HepG2 (cell line): Measurements from ENCODE around the gene KCNQ2. TPM values are rescaled to one million over a fixed set of nuclear protein-coding genes. Genes with fewer than 3 reads are reported as not detected.

Experiments used
- ATAC-seq: fragments of 200-7000 bp; cut with Tn5 transposase; 3 replicates; pipeline ENCODE4 v1.9.1; 2020; ENCODE audit warnings: mild to moderate bottlenecking, moderate library complexity
- BruUV-seq: library from RNA; stranded (reverse); fragments of 400-500 nt; replicated peaks from 2 replicates; lab custom pipeline; 2021; lab: Mats Ljungman, UMichigan
- CTCF ChIA-PET: fragments of 300-600 bp; formaldehyde crosslinking; extraction: SDS; loops from one replicate; lab custom pipeline; 2021; ENCODE audit warnings: low total read pairs, inconsistent platforms, low intra/inter-chr PET ratio; lab: Yijun Ruan, JAX
- POLR2A ChIA-PET: fragments of 350-600 bp; sonication (Branson Sonifier 250); formaldehyde crosslinking; loops from one replicate; lab custom pipeline; 2020; ENCODE audit warnings: antibody characterized with exemption, inconsistent platforms; lab: Yijun Ruan, JAX
- DNase-seq: peaks from one replicate; pipeline ENCODE4 v3.0.0-alpha.2; 2015; ENCODE audit warnings: low spot score
- FAIRE-seq: peaks from 3 replicates; lab custom pipeline; 2011; peaks lifted over from hg19 to GRCh38; lab: Jason Lieb, UNC
- H2AFZ ChIP-seq: one replicate; pipeline ENCODE4 v1.6.1; 2011; ENCODE audit warnings: low read length, inconsistent platforms
- H3K27ac ChIP-seq: fragments of 300-600 bp; 3 replicates; pipeline ENCODE4 v1.8.0; 2011; ENCODE audit warnings: mixed run types, mild to moderate bottlenecking, mixed read lengths, low read length, inconsistent platforms; ENCODE audit not compliant: insufficient read depth; ENCODE audit errors: extremely low read length
- H3K27me3 ChIP-seq, 2 experiments: fragments of 200-600 bp in 1 of 2; 2 replicates in 1 of 2; 3 replicates in 1 of 2; pipeline versions ENCODE4 v1.6.0 to v1.8.0; 2011; ENCODE audit warnings: low read length in 2 of 2, mild to moderate bottlenecking in 2 of 2, moderate library complexity in 2 of 2, inconsistent platforms in 1 of 2; ENCODE audit not compliant: insufficient read depth in 2 of 2, control insufficient read depth in 1 of 2
- H3K36me3 ChIP-seq, 2 experiments: fragments of 200-600 bp in 1 of 2; replicated peaks in 1 of 2; 2 replicates in 1 of 2; 3 replicates in 1 of 2; pipeline versions ENCODE4 v1.5.1 to v1.8.0; 2011; ENCODE audit warnings: low read length in 2 of 2, inconsistent platforms in 1 of 2; ENCODE audit not compliant: insufficient read depth in 2 of 2, control insufficient read depth in 1 of 2
- H3K4me1 ChIP-seq: 2 replicates; pipeline ENCODE4 v1.5.1; 2012; ENCODE audit warnings: low read length, inconsistent platforms; ENCODE audit not compliant: insufficient read depth
- H3K4me2 ChIP-seq: 2 replicates; pipeline ENCODE4 v1.6.0; 2011; ENCODE audit warnings: low read depth, low read length, inconsistent platforms
- H3K4me3 ChIP-seq, 3 experiments: fragments of 200-600 bp in 1 of 3; sonication (generic), shearing (Covaris generic) in 1 of 3; replicated peaks in 1 of 3; 2 replicates each; pipeline ENCODE4 v1.5.1; 2011 to 2016; ENCODE audit warnings: low read length in 3 of 3, inconsistent platforms in 2 of 3, low read depth in 2 of 3, mild to moderate bottlenecking in 2 of 3, control low read depth in 1 of 3, mixed read lengths in 1 of 3; ENCODE audit not compliant: insufficient read depth in 1 of 3
- H3K79me2 ChIP-seq: one replicate; pipeline ENCODE4 v1.6.1; 2011; ENCODE audit warnings: low read length, inconsistent platforms; ENCODE audit not compliant: insufficient read depth
- H3K9ac ChIP-seq: 2 replicates; pipeline ENCODE4 v1.6.0; 2011; ENCODE audit warnings: mild to moderate bottlenecking, low read depth, low read length, inconsistent platforms; ENCODE audit not compliant: insufficient read depth
- H3K9me3 ChIP-seq: 2 replicates; pipeline ENCODE4 v1.5.1; 2012; ENCODE audit warnings: mild to moderate bottlenecking, low read length
- H4K20me1 ChIP-seq: 2 replicates; pipeline ENCODE4 v1.6.0; 2011; ENCODE audit warnings: inconsistent platforms, mild to moderate bottlenecking, low read length, moderate library complexity; ENCODE audit not compliant: insufficient read depth
- ATAD3A ChIP-seq: sonication (generic); formaldehyde crosslinking; IDR thresholded peaks from 2 replicates; pipeline ENCODE4 v1.4.0; 2020; ENCODE audit warnings: missing genetic modification reagents
- HNF1A ChIP-seq, 2 experiments: sonication (generic) in 1 of 2; formaldehyde crosslinking in 1 of 2; IDR thresholded peaks; 2 replicates each; pipeline versions ENCODE4 v1.4.0 to v1.6.1; 2016 to 2020; ENCODE audit warnings: borderline replicate concordance in 1 of 2, low read depth in 1 of 2, mild to moderate bottlenecking in 1 of 2, missing genetic modification reagents in 1 of 2
- PAWR ChIP-seq: sonication (generic); formaldehyde crosslinking; IDR thresholded peaks from 2 replicates; pipeline ENCODE4 v1.4.0; 2020; ENCODE audit warnings: missing genetic modification reagents, mild to moderate bottlenecking, borderline replicate concordance
- RXRA ChIP-seq: sonication (generic); formaldehyde crosslinking; IDR thresholded peaks from 2 replicates; pipeline ENCODE4 v1.5.1; 2020; ENCODE audit warnings: missing genetic modification reagents
- TCF12 ChIP-seq, 2 experiments: fragments of 450-650 bp in 1 of 2; sonication (generic) in 1 of 2; formaldehyde crosslinking in 1 of 2; IDR thresholded peaks; 2 replicates each; pipeline versions ENCODE4 v1.6.1 to v1.8.0; 2017 to 2022; ENCODE audit warnings: antibody characterized with exemption in 1 of 2, mild to moderate bottlenecking in 1 of 2, missing genetic modification reagents in 1 of 2, moderate library complexity in 1 of 2
- TSC22D2 ChIP-seq: sonication (generic); formaldehyde crosslinking; IDR thresholded peaks from 2 replicates; pipeline ENCODE4 v1.5.1; 2020; ENCODE audit warnings: missing genetic modification reagents, mild to moderate bottlenecking, borderline replicate concordance
- ZFP41 ChIP-seq: sonication (generic); formaldehyde crosslinking; IDR thresholded peaks from 2 replicates; pipeline ENCODE4 v1.4.0; 2020; ENCODE audit warnings: mild to moderate bottlenecking, missing genetic modification reagents, borderline replicate concordance
- ZKSCAN8 ChIP-seq: IDR thresholded peaks from 2 replicates; pipeline ENCODE4 v1.6.1; 2016; ENCODE audit warnings: borderline replicate concordance, missing genetic modification reagents, missing compliant biosample characterization
- ZMYM4 ChIP-seq: sonication (generic); formaldehyde crosslinking; IDR thresholded peaks from 2 replicates; pipeline ENCODE4 v1.8.1; 2023; ENCODE audit warnings: mild to moderate bottlenecking, missing genetic modification reagents
- ZNF337 ChIP-seq: sonication (generic); formaldehyde crosslinking; IDR thresholded peaks from 2 replicates; pipeline ENCODE4 v1.5.1; 2020; ENCODE audit warnings: missing genetic modification reagents, low read depth, mild to moderate bottlenecking, borderline replicate concordance
- ZNF362 ChIP-seq: sonication (generic); formaldehyde crosslinking; IDR thresholded peaks from 2 replicates; pipeline ENCODE4 v1.4.0; 2020; ENCODE audit warnings: missing genetic modification reagents, mild to moderate bottlenecking, borderline replicate concordance
- ZNF761 ChIP-seq: sonication (generic); formaldehyde crosslinking; conservative IDR thresholded peaks from 2 replicates; pipeline ENCODE4 v1.4.0; 2020; ENCODE audit warnings: mild to moderate bottlenecking, missing genetic modification reagents
- ZSCAN31 ChIP-seq: sonication (generic); formaldehyde crosslinking; IDR thresholded peaks from 2 replicates; pipeline ENCODE4 v1.5.0; 2020; ENCODE audit warnings: low read depth, mild to moderate bottlenecking, missing genetic modification reagents
- WGBS: methylation state at CpG from one replicate; pipeline ENCODE4 v1.1.6; 2017; ENCODE audit warnings: low lambda C conversion rate; 5-methylcytosine and 5-hydroxymethylcytosine counted together
- in situ Hi-C: cut with HindIII; loops from 2 replicates; pipeline ENCODE4 v1.10.0; 2017; ENCODE audit warnings: low pct_unique_long_range_greater_than_20kb; ENCODE audit not compliant: extremely low pct_ligation_motif_present
- intact Hi-C: fragments of 100-400 bp; cut with micrococcal nuclease; formaldehyde crosslinking; loops from one replicate; pipeline ENCODE4 v1.10.0; 2022; ENCODE audit not compliant: unreplicated experiment
- polyA plus RNA-seq, 8 experiments: library from polyadenylated mRNA; depleted of rRNA in 3 of 8; stranded (reverse) in 7 of 8; unstranded in 1 of 8; fragments of >200 nt; fragmentation: Illumina TruSeq in 4 of 8; extraction: Trizol in 4 of 8; gene quantifications; 2 replicates each; pipeline versions ENCODE4 v1.2.1 to v1.2.3, GENCODE V29; 2011 to 2016; ENCODE audit warnings: low read depth in 4 of 8, missing spikeins in 1 of 8, mixed read lengths in 1 of 8; ENCODE audit not compliant: insufficient read depth in 1 of 8
- total RNA-seq, 5 experiments: library from RNA; depleted of rRNA; stranded (reverse); fragments of >200 nt; fragmentation: Illumina TruSeq; extraction: Trizol; gene quantifications; 2 replicates each; pipeline ENCODE4 v1.2.3, GENCODE V29; 2016; ENCODE audit warnings: low read depth in 1 of 5

KCNQ2 gene
- total and polyA plus RNA-seq, 2 of the 13 experiments (the other 11 are each of a cell fraction or from before 2014, with no cell fraction given) = not detected

- no peaks in the 10 kb centered on the region for H3K4me1 ChIP-seq
- FAIRE-seq = no peak
- H3K4me2 ChIP-seq = no peak overlapping the region
- no TSS peak for BruUV-seq
- intact Hi-C loops (no loop called here), in situ Hi-C loops (no loop called here)
- no peak for TF ChIP-seq PAWR (CRISPR knock-in tag)
- TF ChIP-seq ZKSCAN8 = no peak
- TF ChIP-seq RXRA (CRISPR knock-in tag) = no peak
- no peak for TF ChIP-seq ATAD3A (CRISPR knock-in tag)
- TF ChIP-seq TCF12 (IDR thresholded peaks at IDR 0.05) = no peak
- no peak for TF ChIP-seq TCF12 (CRISPR knock-in tag; IDR thresholded peaks at IDR 0.05)
- ChIA-PET POLR2A (no interaction called here), CTCF (no interaction called here)
- H3K36me3 ChIP-seq = no peaks in the 10 kb centered on the region
- peaks cover 16 to 25% of the 10 kb centered on the region in 2 experiments for H3K27me3 ChIP-seq
- H3K9ac ChIP-seq = no peak overlapping the region
- no peaks in the 10 kb centered on the region for H3K9me3 ChIP-seq
- no peak for DNase-seq
- no peak overlapping the region for H3K4me3 ChIP-seq
- no peak overlapping the region for H3K27ac ChIP-seq
- WGBS = 27% methylated on average over 7 of the region's 8 CpGs
- no peak overlapping the region for H2AFZ ChIP-seq
- no peaks in the 10 kb centered on the region for H3K79me2 ChIP-seq
- H4K20me1 ChIP-seq = no peaks in the 10 kb centered on the region; the same call in 1 of the 2 replicates
- no peak for ATAC-seq
These were observed 115.9 kb downstream of the KCNQ2 start for GRCh38 chr20:63356511-63356910.

- ATAC-seq (no peak), DNase-seq (no peak), FAIRE-seq (no peak)
- H3K27me3 ChIP-seq = peaks cover 16 to 25% of the 10 kb centered on the region in 2 experiments
- ChIA-PET POLR2A (no interaction called here), CTCF (no interaction called here)
- H3K79me2 ChIP-seq = no peaks in the 10 kb centered on the region
- H3K36me3 ChIP-seq = no peaks in the 10 kb centered on the region
- H2AFZ ChIP-seq = no peak overlapping the region
- in situ Hi-C loops = no loop called here
- no peaks in the 10 kb centered on the region for H3K4me1 ChIP-seq
- H4K20me1 ChIP-seq = no peaks in the 10 kb centered on the region; the same call in 1 of the 2 replicates
- H3K9me3 ChIP-seq = no peaks in the 10 kb centered on the region
- no peak overlapping the region for H3K4me2 ChIP-seq
- no peak overlapping the region for H3K9ac ChIP-seq
- H3K4me3 ChIP-seq = no peak overlapping the region
- 52% methylated on average over 11 of the region's 11 CpGs for WGBS
- no peak overlapping the region for H3K27ac ChIP-seq
- intact Hi-C loops = no loop called here
- no TSS peak for BruUV-seq
- TF ChIP-seq HNF1A (IDR thresholded peaks at IDR 0.05; ENCODE audit: low read depth) (no peak), HNF1A (CRISPR knock-in tag; IDR thresholded peaks at IDR 0.05; ENCODE audit: borderline replicate concordance) (no peak), ZNF761 (CRISPR knock-in tag) (no peak), ZNF337 (CRISPR knock-in tag) (no peak), ZSCAN31 (CRISPR knock-in tag) (no peak), ZMYM4 (CRISPR knock-in tag) (no peak), ZNF362 (CRISPR knock-in tag) (no peak), TSC22D2 (no peak), ZFP41 (CRISPR knock-in tag) (no peak)
These were observed 116.6 kb downstream of the KCNQ2 start for GRCh38 chr20:63355781-63356295.
